SH-SY5Y (cell line): Measurements from ENCODE around the gene CREBL2.

Experiments used
- GATA2 ChIP-seq: IDR thresholded peaks from 2 replicates; pipeline ENCODE4 v1.6.1; 2011; ENCODE audit warnings: mild to moderate bottlenecking, low read depth, low read length
- GATA3 ChIP-seq: IDR thresholded peaks from 2 replicates; pipeline ENCODE4 v1.6.1; 2011; ENCODE audit warnings: low read depth, mild to moderate bottlenecking, low read length, moderate library complexity

The CREBL2 gene

GRCh38 chr12:12611512-12612306, at the start of gene CREBL2:
CREBL2 (plus strand) TSS chr12:12611876; CDS start chr12:12612173, 297 bp downstream.
- TF ChIP-seq GATA3: no peak
- TF ChIP-seq GATA2: peak; percentile 67

GRCh38 chr12:12562016-12562483, 49.6 kb upstream of the CREBL2 start:
- no peak for TF ChIP-seq GATA3
- no peak for TF ChIP-seq GATA2

GRCh38 chr12:12562585-12563261, 49.0 kb upstream of the CREBL2 start, which contains the start of gene DUSP16:
DUSP16 (minus strand) TSS chr12:12562863; CDS start chr12:12521098, 41,765 bp downstream.
- no peak for TF ChIP-seq GATA2
- no peak for TF ChIP-seq GATA3

- no peak for TF ChIP-seq GATA3
- no peak for TF ChIP-seq GATA2
These were observed 48.3 kb upstream of the CREBL2 start for GRCh38 chr12:12563290-12563928.

- TF ChIP-seq GATA3: no peak
- TF ChIP-seq GATA2: no peak
These were observed 46.8 kb upstream of the CREBL2 start for GRCh38 chr12:12564911-12565310.

- TF ChIP-seq GATA2 (no peak), GATA3 (no peak)
These were observed 39.0 kb upstream of the CREBL2 start for GRCh38 chr12:12572659-12573058.

- TF ChIP-seq GATA3 (no peak), GATA2 (no peak)
These were observed 33.9 kb upstream of the CREBL2 start for GRCh38 chr12:12577786-12578185.

GRCh38 chr12:12582193-12582881, 29.3 kb upstream of the CREBL2 start:
- no peak for TF ChIP-seq GATA3
- TF ChIP-seq GATA2: no peak

GRCh38 chr12:12582895-12583303, 28.8 kb upstream of the CREBL2 start:
- TF ChIP-seq GATA2: no peak
- TF ChIP-seq GATA3: no peak

GRCh38 chr12:12583510-12584178, 28.0 kb upstream of the CREBL2 start:
- TF ChIP-seq GATA2 (no peak), GATA3 (no peak)

GRCh38 chr12:12585115-12585863, 26.4 kb upstream of the CREBL2 start:
- no peak for TF ChIP-seq GATA2
- TF ChIP-seq GATA3: no peak

- no peak for TF ChIP-seq GATA2
- TF ChIP-seq GATA3: no peak
These were observed 24.6 kb upstream of the CREBL2 start for GRCh38 chr12:12586879-12587675.

- TF ChIP-seq GATA3 (no peak), GATA2 (no peak)
These were observed 23.8 kb upstream of the CREBL2 start for GRCh38 chr12:12587878-12588277.
